ENCODE data around the gene APOBEC3A. TPM values are rescaled to one million over a fixed set of nuclear protein-coding genes. Genes with fewer than 3 reads are reported as not detected.

Gene APOBEC3A
- total RNA-seq, 3 donors from 2014 or later: 0.13 TPM; not detected in 2

- peaks cover 13% of the 10 kb centered on the region for H3K4me1 Mint-ChIP-seq (ENCODE audit: low read depth)
- DNase-seq (no peak), ATAC-seq (no peak)
- H3K36me3 Mint-ChIP-seq (ENCODE audit: insufficient read depth): no peaks in the 10 kb centered on the region
- H3K27me3 Mint-ChIP-seq (ENCODE audit: low read depth): peaks cover 36% of the 10 kb centered on the region
- H3K4me3 Mint-ChIP-seq: no peak overlapping the region
- H3K9me3 Mint-ChIP-seq: no peaks in the 10 kb centered on the region
Observed at GRCh38 chr22:38948181-38948940, 9.0 kb upstream of the APOBEC3A start.

DNA sequence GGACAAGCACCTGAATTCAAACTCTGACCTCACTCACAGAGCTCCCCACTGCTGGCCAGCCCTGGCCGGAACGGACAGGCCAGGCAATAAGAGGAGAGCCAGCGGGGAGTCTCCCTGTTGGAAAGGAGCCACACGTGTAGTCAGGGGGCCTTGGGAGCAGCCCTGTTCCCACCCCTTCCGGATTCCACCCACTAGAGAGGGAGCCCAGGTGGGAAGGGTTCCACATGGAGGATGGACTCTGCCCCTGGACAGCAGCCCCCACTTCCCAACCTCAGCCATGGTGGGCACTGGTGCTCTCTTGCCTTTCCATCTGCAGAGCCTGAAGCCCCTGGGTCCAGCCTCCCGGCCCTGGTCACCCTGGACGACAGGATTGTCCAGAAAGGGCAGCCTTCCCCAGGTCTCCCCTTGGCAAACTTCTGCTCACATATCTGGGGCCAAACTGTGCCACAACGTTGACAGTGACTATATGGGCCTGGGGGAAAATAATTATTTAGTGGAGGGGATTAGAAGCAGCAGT lies 7.5 kb upstream of the APOBEC3A start:
- no peaks in the 10 kb centered on the region for H3K36me3 Mint-ChIP-seq (ENCODE audit: insufficient read depth)
- peaks cover 20% of the 10 kb centered on the region for H3K4me1 Mint-ChIP-seq (ENCODE audit: low read depth)
- no peak for DNase-seq
- no peaks in the 10 kb centered on the region for H3K9me3 Mint-ChIP-seq
- no peak for ATAC-seq
- no peak overlapping the region for H3K4me3 Mint-ChIP-seq
- peaks cover 26% of the 10 kb centered on the region for H3K27me3 Mint-ChIP-seq (ENCODE audit: low read depth)

DNA sequence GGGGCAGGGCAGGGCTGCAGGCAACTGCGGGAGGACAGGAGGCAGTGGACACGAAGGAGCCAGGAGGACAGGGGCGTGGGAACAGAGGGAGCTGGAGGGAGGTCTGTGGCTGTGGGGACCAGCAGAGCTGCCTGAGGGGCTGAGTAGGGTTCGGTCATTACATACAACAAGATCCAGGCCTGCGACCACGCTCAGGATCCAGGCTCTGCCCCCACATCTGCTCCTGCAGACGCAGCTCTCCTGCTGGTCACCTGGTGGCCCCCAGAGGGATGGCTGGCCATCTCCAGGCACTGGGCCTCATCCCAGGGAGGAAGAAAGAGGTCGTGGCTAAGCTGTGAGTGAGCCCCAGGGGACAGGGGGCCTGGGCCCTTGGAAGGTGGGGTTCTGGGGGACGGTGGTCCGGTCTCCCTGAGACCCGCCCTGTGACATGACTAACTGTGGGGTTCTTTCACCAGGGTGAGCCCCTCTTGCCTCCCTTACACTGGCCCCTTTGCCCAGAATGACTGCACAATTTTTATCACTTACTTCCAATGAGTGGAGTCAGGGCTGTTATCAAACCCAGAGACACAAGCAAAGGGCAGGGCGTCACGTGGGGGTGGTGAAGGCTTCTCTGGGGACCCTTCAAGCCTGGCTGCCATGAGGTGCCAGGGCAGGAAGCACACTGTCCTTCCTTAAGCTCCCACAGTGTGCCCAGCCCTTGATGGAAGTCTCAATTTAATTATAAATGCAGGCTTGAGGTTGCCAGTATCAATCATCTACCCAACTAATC lies 6.7 kb upstream of the APOBEC3A start:
- Mint-ChIP-seq H3K4me1 (ENCODE audit: low read depth) (peaks cover 20% of the 10 kb centered on the region), H3K27me3 (ENCODE audit: low read depth) (peaks cover 22% of the 10 kb centered on the region), H3K36me3 (ENCODE audit: insufficient read depth) (no peaks in the 10 kb centered on the region), H3K9me3 (no peaks in the 10 kb centered on the region), H3K4me3 (no peak overlapping the region)
- no peak for ATAC-seq
- no peak for DNase-seq

DNA sequence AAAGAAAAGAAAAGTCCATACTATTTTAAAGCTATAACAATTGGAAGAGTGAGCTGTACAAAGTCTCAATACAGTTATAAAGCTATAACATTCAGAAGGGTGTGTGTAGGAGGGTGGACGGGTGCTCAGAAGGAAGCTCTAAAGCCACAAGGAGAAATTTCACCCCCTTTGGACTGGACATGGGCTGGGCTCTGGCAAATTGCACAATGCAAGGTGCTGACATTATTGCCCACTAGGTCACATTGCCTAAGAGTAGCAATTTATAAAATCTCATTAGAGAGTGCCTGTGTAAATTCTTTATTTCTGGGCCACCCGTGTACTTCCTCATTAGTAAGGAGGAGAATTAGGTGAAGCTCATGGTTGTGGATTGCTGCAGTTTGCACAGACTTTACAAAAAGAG lies 5.7 kb upstream of the APOBEC3A start:
- H3K4me3 Mint-ChIP-seq: no peak overlapping the region
- no peaks in the 10 kb centered on the region for H3K9me3 Mint-ChIP-seq
- H3K4me1 Mint-ChIP-seq (ENCODE audit: low read depth): peaks cover 20% of the 10 kb centered on the region
- no peak for DNase-seq
- no peaks in the 10 kb centered on the region for H3K36me3 Mint-ChIP-seq (ENCODE audit: insufficient read depth)
- no peak for ATAC-seq
- H3K27me3 Mint-ChIP-seq (ENCODE audit: low read depth): peaks cover 12% of the 10 kb centered on the region

DNA sequence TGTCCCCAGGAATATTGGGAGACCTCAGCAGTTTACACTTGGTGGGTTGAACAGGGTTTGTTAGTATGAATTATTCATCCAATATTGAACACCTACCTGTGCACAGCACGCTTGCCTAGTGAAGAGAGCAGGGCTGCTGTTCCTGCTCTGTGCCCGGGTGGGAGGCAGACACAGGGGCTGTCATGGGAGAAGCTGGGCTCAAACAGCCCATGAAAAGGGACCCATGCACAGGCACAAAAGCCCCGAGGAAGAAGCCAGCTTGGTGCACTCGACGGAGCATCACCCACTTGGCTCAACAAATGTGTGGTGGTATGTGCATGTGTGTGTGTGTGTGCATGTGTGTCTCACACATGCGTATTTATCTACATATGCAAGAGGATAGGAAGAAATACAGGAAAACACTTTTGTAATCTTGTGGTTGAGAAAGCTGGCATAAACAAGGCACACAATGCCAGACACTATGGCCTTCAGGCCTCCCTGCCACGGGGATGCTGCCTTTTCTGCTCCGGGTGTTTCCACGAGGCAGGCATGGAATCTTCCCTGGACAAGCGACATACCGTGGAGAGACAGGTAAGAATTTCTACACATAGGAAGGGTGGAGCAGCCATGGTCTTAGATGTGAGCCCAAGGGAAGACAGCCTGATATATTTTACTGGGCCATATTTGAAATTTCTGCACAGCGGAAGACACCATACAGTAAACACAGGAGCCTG lies 5.0 kb upstream of the APOBEC3A start:
- DNase-seq (no peak), ATAC-seq (no peak)
- Mint-ChIP-seq H3K4me3 (no peak overlapping the region), H3K36me3 (ENCODE audit: insufficient read depth) (no peaks in the 10 kb centered on the region), H3K27me3 (ENCODE audit: low read depth) (peaks cover 8% of the 10 kb centered on the region), H3K9me3 (no peaks in the 10 kb centered on the region), H3K4me1 (ENCODE audit: low read depth) (peaks cover 16% of the 10 kb centered on the region)

- H3K4me1 Mint-ChIP-seq (ENCODE audit: low read depth): peaks cover 11% of the 10 kb centered on the region
- H3K27me3 Mint-ChIP-seq (ENCODE audit: low read depth): peaks cover 2% of the 10 kb centered on the region
- H3K4me3 Mint-ChIP-seq: no peak overlapping the region
- no peaks in the 10 kb centered on the region for H3K9me3 Mint-ChIP-seq
- H3K36me3 Mint-ChIP-seq (ENCODE audit: insufficient read depth): no peaks in the 10 kb centered on the region
- DNase-seq: no peak
- no peak for ATAC-seq
Observed at GRCh38 chr22:38953091-38953490, 4.3 kb upstream of the APOBEC3A start.

- peak; percentile 97 to 99 for ATAC-seq
- peak; percentile 20 for DNase-seq
- no peak overlapping the region for H3K4me3 Mint-ChIP-seq
- H3K27me3 Mint-ChIP-seq (ENCODE audit: low read depth): no peaks in the 10 kb centered on the region
- peaks cover 11% of the 10 kb centered on the region for H3K4me1 Mint-ChIP-seq (ENCODE audit: low read depth)
- H3K9me3 Mint-ChIP-seq: no peaks in the 10 kb centered on the region
- no peaks in the 10 kb centered on the region for H3K36me3 Mint-ChIP-seq (ENCODE audit: insufficient read depth)
Observed at GRCh38 chr22:38953577-38954413, 3.6 kb upstream of the APOBEC3A start.

DNA sequence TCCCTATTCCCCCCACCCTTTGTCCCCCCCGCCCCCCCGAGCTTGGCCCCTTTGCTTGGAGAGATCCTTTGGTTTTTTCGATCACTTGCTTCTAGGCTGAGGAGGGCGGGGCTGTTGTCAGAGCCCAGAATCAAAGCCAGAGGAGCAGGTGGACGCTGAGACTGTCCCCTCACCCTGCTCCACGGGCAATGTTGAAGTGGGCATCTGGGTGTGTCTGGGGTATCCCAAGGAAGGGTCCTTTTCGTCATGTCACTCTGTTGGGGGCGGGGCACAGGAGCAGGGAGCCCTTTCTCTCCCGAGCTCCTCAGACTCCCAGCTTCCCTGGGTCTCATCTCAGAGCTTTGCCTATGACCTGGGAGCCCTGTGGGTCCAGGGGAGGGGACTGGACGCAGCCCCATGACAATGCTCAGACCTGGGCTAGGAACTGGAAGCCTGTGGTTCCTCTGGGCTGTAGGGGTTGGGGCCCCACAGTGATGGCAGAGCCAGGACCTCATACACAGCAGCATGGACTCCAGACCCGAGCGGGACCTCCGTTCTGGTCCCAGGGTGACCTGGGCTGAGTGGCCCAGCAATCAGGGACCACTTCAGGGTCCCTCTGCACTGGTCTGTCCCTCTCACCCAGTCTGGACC lies 2.9 kb upstream of the APOBEC3A start:
- no peak for DNase-seq
- Mint-ChIP-seq H3K9me3 (no peaks in the 10 kb centered on the region), H3K36me3 (ENCODE audit: insufficient read depth) (no peaks in the 10 kb centered on the region), H3K27me3 (ENCODE audit: low read depth) (no peaks in the 10 kb centered on the region), H3K4me1 (ENCODE audit: low read depth) (peaks cover 11% of the 10 kb centered on the region), H3K4me3 (no peak overlapping the region)
- ATAC-seq: no peak

DNA sequence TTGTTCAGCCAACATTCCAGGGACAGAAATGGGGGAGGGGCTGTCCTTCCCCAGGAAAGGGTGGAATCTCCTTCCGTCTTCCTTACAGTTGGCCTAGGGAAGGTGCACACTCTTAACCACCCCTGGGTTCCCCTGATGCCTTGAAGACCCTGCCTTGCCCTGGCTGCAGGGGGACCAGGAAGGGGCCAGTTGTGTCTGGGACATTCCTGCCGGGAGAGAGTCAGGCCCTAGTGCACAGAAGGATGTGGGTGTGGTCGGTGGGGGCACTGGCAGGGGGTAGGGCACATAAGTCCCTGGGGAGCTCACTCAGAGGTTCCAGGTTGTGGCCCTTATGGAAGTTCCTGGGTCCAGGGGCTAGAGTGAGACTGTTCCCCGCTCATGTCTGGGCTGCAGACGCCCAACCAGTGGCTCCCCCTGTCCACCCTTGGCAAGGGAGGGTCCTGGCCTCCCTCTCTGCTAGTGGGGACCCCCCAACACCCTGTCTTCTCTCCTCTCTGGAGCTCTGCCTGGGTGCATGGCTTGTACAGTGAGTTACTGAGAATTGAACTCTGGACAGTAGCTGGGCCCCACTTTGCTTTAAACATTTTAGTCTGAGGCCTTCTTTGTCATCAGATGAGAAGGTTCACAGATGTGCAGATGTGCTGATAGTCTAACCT lies 2.0 kb upstream of the APOBEC3A start:
- ATAC-seq: no peak
- H3K27me3 Mint-ChIP-seq (ENCODE audit: low read depth): no peaks in the 10 kb centered on the region
- no peak for DNase-seq
- no peaks in the 10 kb centered on the region for H3K9me3 Mint-ChIP-seq
- H3K4me1 Mint-ChIP-seq (ENCODE audit: low read depth): peaks cover 11% of the 10 kb centered on the region
- no peak overlapping the region for H3K4me3 Mint-ChIP-seq
- H3K36me3 Mint-ChIP-seq (ENCODE audit: insufficient read depth): no peaks in the 10 kb centered on the region

- Mint-ChIP-seq H3K9me3 (no peaks in the 10 kb centered on the region), H3K4me1 (ENCODE audit: low read depth) (peaks cover 11% of the 10 kb centered on the region), H3K27me3 (ENCODE audit: low read depth) (no peaks in the 10 kb centered on the region), H3K36me3 (ENCODE audit: insufficient read depth) (no peaks in the 10 kb centered on the region), H3K4me3 (no peak overlapping the region)
- ATAC-seq (no peak), DNase-seq (no peak)
Observed at GRCh38 chr22:38955926-38956325, 1.5 kb upstream of the APOBEC3A start.

DNA sequence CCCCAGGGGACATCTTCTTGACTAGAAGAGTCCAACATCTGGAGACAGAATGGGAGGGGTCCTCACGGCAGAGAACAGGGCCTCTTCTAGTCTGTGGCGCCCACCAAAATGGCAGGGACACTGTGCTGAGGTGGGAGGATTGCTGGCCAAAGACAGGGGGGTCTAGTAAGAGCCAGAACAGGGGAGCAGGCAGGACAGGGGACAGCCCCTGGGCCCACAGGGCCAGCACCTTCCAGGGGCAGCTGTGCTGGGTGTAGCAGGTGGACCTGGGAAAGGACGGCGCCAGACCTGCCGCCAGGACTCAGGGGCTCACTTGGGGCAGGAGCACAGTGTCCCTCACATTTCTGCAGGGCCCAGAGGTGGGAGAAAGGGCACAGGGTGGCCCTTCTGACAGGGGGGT lies 858 bp upstream of the APOBEC3A start:
- no peaks in the 10 kb centered on the region for H3K36me3 Mint-ChIP-seq (ENCODE audit: insufficient read depth)
- DNase-seq: no peak
- H3K4me3 Mint-ChIP-seq: no peak overlapping the region
- no peaks in the 10 kb centered on the region for H3K27me3 Mint-ChIP-seq (ENCODE audit: low read depth)
- no peaks in the 10 kb centered on the region for H3K9me3 Mint-ChIP-seq
- peaks cover 11% of the 10 kb centered on the region for H3K4me1 Mint-ChIP-seq (ENCODE audit: low read depth)
- ATAC-seq: no peak

DNA sequence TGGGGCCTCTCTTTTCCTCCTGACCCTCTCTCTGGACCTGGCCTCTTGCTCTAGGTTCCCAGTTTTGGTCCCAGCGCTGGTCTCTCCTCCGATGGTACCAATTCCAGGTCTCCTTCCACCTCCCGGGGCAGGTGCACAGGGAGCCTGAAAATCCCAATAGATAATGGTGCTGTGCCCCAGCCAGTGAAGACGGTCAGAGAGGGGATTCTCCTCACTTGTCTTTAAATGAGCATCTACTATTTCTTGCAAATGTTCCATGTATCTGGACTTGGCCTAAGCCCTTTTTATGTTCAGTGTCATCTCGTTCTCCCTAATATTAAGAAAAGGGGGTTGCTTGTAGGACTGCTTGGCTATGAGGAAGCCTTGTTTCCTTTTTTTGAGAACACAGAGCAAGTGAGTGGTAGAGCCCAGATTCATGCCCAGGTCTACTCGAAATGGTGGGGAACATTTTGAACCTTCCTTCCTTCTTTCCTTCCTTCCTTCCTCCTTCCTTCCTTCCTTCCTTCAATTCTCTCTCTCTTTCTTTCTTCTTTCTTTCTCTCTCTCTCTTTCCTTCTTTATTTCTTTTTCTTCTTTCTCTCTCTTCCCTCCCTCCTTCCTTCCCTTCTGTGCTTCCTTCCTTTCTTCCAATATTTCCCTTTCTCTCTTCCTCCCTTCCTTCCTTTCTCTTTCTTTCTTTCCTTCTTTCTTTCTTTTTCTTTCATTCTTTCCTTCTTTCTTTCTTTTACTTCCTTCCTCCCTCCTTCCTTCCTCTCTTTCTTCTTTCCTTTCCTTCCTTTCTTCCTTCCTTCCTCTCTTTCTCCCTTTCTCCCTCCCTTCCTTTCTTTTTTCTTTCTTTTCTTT lies 620 bp downstream of the APOBEC3A start:
- no peak overlapping the region for H3K4me3 Mint-ChIP-seq
- ATAC-seq (no peak), DNase-seq (no peak)
- H3K36me3 Mint-ChIP-seq (ENCODE audit: insufficient read depth): no peaks in the 10 kb centered on the region
- H3K4me1 Mint-ChIP-seq (ENCODE audit: low read depth): peaks cover 11% of the 10 kb centered on the region
- no peaks in the 10 kb centered on the region for H3K9me3 Mint-ChIP-seq
- no peaks in the 10 kb centered on the region for H3K27me3 Mint-ChIP-seq (ENCODE audit: low read depth)

Measured in activated T-cell treated with anti-CD3 and anti-CD28 coated beads, Interleukin-2, amount 50 U/mL, for 4 hours (primary cell).